Umbilical cord (tissue), 2 donors: ENCODE measurements around the gene TARM1. TPM values are rescaled to one million over a fixed set of nuclear protein-coding genes. Genes with fewer than 3 reads are reported as not detected.

Experiments
- DNase-seq: peaks from one replicate; pipeline ENCODE4 v3.0.0-alpha.2; 2015; ENCODE audit warnings: low spot score
- total RNA-seq: library from RNA; depleted of rRNA; stranded (reverse); fragments of >200 nt; gene quantifications from one replicate; pipeline ENCODE4 v1.2.3, GENCODE V29; 2014; ENCODE audit warnings: low replicate concordance; ENCODE audit not compliant: insufficient read depth

The TARM1 gene
- total RNA-seq = not detected

- no peak for DNase-seq
Measured at GRCh38 chr19:54081032-54081431, at the start of gene TARM1. TARM1 (minus strand) TSS chr19:54081365; CDS start chr19:54081340, 25 bp downstream.

- no peak for DNase-seq
Measured at GRCh38 chr19:54129617-54129996, 48.4 kb upstream of the TARM1 start.

GRCh38 chr19:54128796-54129616 is 47.8 kb upstream of the TARM1 start:
- no peak for DNase-seq

- no peak for DNase-seq
Measured at GRCh38 chr19:54128441-54128725, 47.2 kb upstream of the TARM1 start.

- DNase-seq = no peak
Measured at GRCh38 chr19:54127688-54128440, 46.7 kb upstream of the TARM1 start.

- DNase-seq = no peak
Measured at GRCh38 chr19:54125713-54126112, 44.5 kb upstream of the TARM1 start.

GRCh38 chr19:54124393-54124792 is 43.2 kb upstream of the TARM1 start:
- no peak for DNase-seq

GRCh38 chr19:54123682-54124081 is 42.5 kb upstream of the TARM1 start:
- DNase-seq = no peak

GRCh38 chr19:54121259-54121658 is 40.1 kb upstream of the TARM1 start:
- DNase-seq = no peak

GRCh38 chr19:54115109-54116063 is 34.2 kb upstream of the TARM1 start, which contains the start of the genes PRPF31 and TFPT:
PRPF31 (plus strand) TSS chr19:54115754; CDS start chr19:54118279, 2,525 bp downstream.
TFPT (minus strand) TSS chr19:54115657; CDS start chr19:54115269, 388 bp downstream.
- peak; percentile 99 for DNase-seq

- no peak for DNase-seq
Measured at GRCh38 chr19:54114340-54115108, 33.4 kb upstream of the TARM1 start.

GRCh38 chr19:54109651-54110050 is 28.5 kb upstream of the TARM1 start:
- no peak for DNase-seq

- DNase-seq = no peak
Measured at GRCh38 chr19:54108496-54108895, 27.3 kb upstream of the TARM1 start.

- DNase-seq = no peak
Measured at GRCh38 chr19:54107876-54108490, 26.8 kb upstream of the TARM1 start.

GRCh38 chr19:54106716-54107115 is 25.6 kb upstream of the TARM1 start:
- DNase-seq = no peak

- no peak for DNase-seq
Measured at GRCh38 chr19:54105796-54106195, 24.6 kb upstream of the TARM1 start.

GRCh38 chr19:54104998-54105715 is 24.0 kb upstream of the TARM1 start:
- DNase-seq = no peak

GRCh38 chr19:54102421-54103169 is 21.4 kb upstream of the TARM1 start, which contains the start of gene NDUFA3:
NDUFA3 (plus strand) TSS chr19:54102855; CDS start chr19:54102879, 24 bp downstream.
- peak; percentile 99 for DNase-seq

- no peak for DNase-seq
Measured at GRCh38 chr19:54100561-54100960, 19.4 kb upstream of the TARM1 start, which contains the start of gene OSCAR. OSCAR (minus strand) TSS chr19:54100803; CDS start chr19:54100792, 11 bp downstream.
